Neutrophil (primary cell): ENCODE data around the gene VPREB1.

Experiments
- H3K27ac ChIP-seq: fragments of 200-600 bp; sonication (generic); 2 replicates; pipeline ENCODE4 v1.5.1; 2016; ENCODE audit warnings: mild to moderate bottlenecking, moderate library complexity
- H3K27me3 ChIP-seq: fragments of 200-600 bp; sonication (generic); 2 replicates; pipeline ENCODE4 v1.6.0; 2016; ENCODE audit warnings: mild to moderate bottlenecking
- H3K36me3 ChIP-seq: fragments of 200-600 bp; sonication (generic); 2 replicates; pipeline ENCODE4 v1.5.1; 2017
- H3K4me1 ChIP-seq, 2 experiments: fragments of 200-600 bp in 1 of 2; sonication (generic) in 1 of 2; 1 replicate in 1 of 2; 2 replicates in 1 of 2; pipeline versions ENCODE4 v1.5.1 to v1.6.1; 2013 to 2016; ENCODE audit warnings: low read depth in 1 of 2, low read length in 1 of 2, mild to moderate bottlenecking in 1 of 2, moderate library complexity in 1 of 2; ENCODE audit not compliant: control insufficient read depth in 1 of 2, insufficient read depth in 1 of 2
- H3K4me3 ChIP-seq, 2 experiments: fragments of 200-600 bp in 1 of 2; sonication (generic) in 1 of 2; 1 replicate in 1 of 2; 2 replicates in 1 of 2; pipeline ENCODE4 v1.5.1; 2013 to 2016; ENCODE audit warnings: low read depth in 1 of 2, low read length in 1 of 2, mild to moderate bottlenecking in 1 of 2, moderate library complexity in 1 of 2
- H3K9me3 ChIP-seq: fragments of 200-600 bp; sonication (generic); 2 replicates; pipeline ENCODE4 v1.5.1; 2016
- CTCF ChIP-seq: fragments of 200-600 bp; sonication (generic); IDR thresholded peaks from 2 replicates; pipeline ENCODE4 v1.5.1; 2016; ENCODE audit warnings: antibody characterized with exemption

VPREB1 gene

GRCh38 chr22:22228921-22229320 is 15.7 kb upstream of the VPREB1 start:
- Histone ChIP-seq H3K4me3 (no peak overlapping the region), H3K36me3 (no peaks in the 10 kb centered on the region), H3K9me3 (no peaks in the 10 kb centered on the region), H3K4me1 (no peaks in the 10 kb centered on the region), H3K27me3 (no peaks in the 10 kb centered on the region), H3K27ac (no peak overlapping the region)
- TF ChIP-seq CTCF = no peak

DNA sequence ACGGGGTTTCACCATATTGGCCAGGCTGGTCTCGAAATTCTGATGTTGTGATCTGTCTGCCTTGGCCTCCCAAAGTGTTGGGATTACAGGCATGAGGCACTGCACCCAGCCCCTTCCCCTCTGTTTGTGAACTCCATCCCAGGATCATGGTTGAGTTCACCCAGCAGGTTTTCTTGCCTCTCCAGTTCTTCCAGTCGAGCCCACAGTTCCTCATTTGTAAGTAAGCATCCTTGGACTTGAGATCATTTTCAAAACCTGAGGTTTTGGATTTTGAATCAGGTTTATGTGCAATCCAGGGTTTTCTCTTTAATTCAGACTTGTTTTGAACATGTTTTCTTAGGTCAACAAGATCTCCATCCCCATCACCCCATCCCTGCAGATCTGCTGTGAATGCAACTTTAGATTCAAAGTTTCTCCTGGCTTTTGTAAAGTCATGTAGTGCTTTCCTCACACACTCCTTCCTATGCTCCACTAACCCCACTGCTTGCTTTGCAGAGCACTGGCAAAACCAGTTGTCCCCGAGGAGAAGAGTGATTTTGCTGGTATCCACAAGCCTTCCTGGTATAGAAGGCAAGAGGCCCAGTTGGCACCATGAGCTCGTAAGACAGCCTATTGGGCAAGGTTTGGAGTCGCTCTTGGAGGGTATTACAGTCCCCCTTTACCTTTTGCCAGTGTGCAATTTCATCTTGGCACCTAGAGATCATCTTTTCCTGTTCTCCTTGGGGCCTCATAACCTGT is 14.7 kb upstream of the VPREB1 start:
- H3K9me3 ChIP-seq = no peaks in the 10 kb centered on the region
- no peaks in the 10 kb centered on the region for H3K36me3 ChIP-seq
- TF ChIP-seq CTCF = no peak
- H3K27ac ChIP-seq = no peak overlapping the region
- no peaks in the 10 kb centered on the region for H3K4me1 ChIP-seq
- H3K27me3 ChIP-seq = no peaks in the 10 kb centered on the region
- H3K4me3 ChIP-seq = no peak overlapping the region

- Histone ChIP-seq H3K9me3 (no peaks in the 10 kb centered on the region), H3K4me1 (no peaks in the 10 kb centered on the region), H3K36me3 (no peaks in the 10 kb centered on the region), H3K4me3 (no peak overlapping the region), H3K27me3 (no peaks in the 10 kb centered on the region), H3K27ac (no peak overlapping the region)
- no peak for TF ChIP-seq CTCF
Observed at GRCh38 chr22:22230438-22230837, 14.1 kb upstream of the VPREB1 start.

GRCh38 chr22:22233081-22233480 is 11.5 kb upstream of the VPREB1 start:
- H3K4me3 ChIP-seq = no peak overlapping the region
- no peaks in the 10 kb centered on the region for H3K27me3 ChIP-seq
- no peak overlapping the region for H3K27ac ChIP-seq
- H3K36me3 ChIP-seq = no peaks in the 10 kb centered on the region
- H3K9me3 ChIP-seq = no peaks in the 10 kb centered on the region
- no peaks in the 10 kb centered on the region for H3K4me1 ChIP-seq
- no peak for TF ChIP-seq CTCF

DNA sequence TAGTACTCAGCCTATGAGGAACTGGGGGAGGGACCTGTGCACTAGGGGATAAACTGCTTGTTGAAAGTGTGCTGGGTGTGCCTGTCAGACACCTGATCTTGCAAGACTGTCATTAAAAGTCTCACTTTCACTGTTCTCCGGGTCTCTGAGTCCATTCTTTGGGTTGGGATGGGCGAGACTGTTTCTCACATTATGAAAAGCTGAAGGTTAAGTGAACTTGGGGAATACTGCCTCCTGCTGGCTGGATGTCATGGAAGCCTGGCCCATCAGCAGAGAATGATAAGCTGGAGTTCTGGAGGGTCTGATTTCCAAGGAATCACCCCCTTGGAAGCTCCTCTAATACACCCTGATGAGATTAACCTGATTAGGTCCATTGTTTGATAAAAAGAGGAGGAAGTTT is 9.0 kb upstream of the VPREB1 start:
- no peaks in the 10 kb centered on the region for H3K4me1 ChIP-seq
- TF ChIP-seq CTCF = no peak

More for the DNA sequence above, 9.0 kb upstream of the VPREB1 start:
- Histone ChIP-seq H3K36me3 (no peaks in the 10 kb centered on the region), H3K27me3 (no peaks in the 10 kb centered on the region), H3K27ac (no peak overlapping the region), H3K4me3 (no peak overlapping the region), H3K9me3 (no peaks in the 10 kb centered on the region)
